Inflammatory macrophage (primary cell): ENCODE results near the gene SYT7.
"Not testable (repeated sequence)": the region's sequence is repeated elsewhere in the genome, so short reads cannot be mapped to it uniquely, and the experiment has no call there.

ENCODE experiments used
- DNase-seq, 2 donors: peaks; one replicate each; pipeline ENCODE4 v3.0.0-alpha.2; 2020 to 2022

The SYT7 gene

DNA sequence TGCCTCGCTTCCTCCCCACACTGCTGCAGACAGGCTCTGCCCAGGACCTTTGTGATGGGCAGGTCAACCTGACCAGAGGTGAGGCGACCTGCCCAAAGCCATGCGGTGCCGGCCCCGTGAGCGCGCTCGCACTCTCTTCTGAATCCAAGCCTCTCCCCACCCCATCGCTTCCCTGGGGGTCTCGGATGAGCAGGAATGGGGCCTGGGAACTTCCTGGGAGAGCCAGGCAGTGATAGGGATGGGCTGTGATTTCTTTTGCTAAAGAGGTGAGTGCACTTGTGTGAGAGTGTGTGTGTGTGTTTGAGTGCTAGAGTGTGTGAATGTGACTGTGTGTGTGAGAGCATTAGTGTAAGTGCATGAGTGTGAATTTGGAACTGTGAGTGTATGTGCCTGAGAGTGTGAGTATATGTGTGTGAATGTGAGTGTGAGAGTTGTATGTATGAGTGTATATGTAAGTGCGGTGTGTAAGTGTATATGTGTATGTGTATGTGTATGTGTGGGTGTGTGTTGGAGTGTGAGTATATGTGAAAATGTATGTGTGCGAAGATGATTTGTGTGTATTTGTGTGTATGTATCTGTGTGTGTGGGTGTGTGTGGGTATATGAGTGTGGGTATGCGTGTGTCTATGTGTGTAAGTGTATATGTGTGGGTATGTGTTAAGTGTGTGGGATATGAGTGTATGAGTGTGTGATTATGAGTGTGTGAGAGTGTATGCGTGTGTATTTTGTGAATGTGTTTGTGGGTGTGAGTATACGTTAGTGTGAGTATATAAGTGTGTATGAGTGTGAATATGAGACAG is 84.1 kb downstream of the SYT7 start:
- DNase-seq, result no peak

DNA sequence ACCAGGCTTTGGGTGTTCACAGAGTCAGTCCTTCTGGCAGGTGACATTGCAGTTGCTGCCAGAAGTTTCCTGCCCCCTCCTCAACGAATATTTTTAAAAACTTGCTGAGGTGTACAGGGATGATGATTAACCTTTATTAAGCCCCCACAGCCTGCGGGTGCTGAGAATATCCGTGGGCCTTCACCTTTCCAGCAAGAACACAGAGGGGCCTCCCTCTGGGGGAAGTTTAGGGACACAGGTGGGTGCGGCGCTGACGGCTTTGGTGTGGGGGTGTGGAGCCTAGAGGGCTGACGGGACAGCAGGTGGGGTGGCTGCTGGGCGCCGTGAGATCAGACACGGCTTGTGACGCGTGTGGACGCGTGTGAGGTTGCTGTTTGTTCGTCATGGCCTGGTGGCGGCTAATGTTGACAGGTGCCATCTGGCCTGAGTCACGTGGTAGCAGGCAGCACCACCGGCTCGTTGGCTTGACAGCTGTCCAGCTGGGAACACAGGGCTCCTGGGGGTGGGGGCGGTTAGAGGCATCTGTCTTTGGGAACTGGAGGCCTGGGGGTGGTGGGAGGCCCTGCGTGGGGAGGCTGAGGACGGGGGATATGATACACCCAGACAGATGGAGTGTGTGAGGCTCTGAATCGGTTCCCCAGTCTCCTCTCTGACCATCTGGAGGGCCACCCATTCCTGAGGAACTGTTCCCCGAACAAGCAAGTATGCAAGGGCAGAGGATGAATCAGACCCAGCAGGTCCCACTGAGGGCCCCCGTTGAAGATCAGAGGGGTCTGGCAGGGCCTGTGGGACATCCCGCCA is 84.9 kb downstream of the SYT7 start:
- DNase-seq, result no peak

DNA sequence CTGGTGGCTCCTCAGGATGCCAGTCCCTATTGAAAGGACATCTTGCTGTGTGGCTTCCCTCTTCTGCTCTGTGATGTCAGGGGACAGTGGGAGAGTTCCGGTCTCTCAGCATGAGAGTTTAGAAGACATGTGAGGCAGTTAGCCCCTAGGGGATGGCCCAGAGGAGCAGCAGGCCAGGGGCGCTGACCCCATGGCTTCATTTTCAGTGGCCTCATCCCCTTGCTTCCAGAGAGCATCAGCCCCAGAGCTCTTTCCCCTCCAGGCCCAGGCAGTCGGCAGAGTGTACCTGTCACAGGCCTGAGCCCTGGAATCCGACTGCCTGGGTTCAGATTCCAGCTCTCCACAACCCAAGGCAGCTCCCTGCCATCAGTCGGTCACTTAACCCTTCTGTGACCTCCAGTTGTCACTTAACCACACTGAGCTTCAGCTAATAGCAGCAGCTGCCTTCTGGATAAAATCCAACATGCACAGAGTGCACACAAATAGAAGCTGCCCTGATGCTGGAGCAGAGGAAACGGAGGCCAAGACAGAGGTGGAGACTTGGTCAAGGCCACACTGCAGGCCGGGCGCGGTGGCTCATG is 86.4 kb downstream of the SYT7 start:
- DNase-seq, result no peak

DNA sequence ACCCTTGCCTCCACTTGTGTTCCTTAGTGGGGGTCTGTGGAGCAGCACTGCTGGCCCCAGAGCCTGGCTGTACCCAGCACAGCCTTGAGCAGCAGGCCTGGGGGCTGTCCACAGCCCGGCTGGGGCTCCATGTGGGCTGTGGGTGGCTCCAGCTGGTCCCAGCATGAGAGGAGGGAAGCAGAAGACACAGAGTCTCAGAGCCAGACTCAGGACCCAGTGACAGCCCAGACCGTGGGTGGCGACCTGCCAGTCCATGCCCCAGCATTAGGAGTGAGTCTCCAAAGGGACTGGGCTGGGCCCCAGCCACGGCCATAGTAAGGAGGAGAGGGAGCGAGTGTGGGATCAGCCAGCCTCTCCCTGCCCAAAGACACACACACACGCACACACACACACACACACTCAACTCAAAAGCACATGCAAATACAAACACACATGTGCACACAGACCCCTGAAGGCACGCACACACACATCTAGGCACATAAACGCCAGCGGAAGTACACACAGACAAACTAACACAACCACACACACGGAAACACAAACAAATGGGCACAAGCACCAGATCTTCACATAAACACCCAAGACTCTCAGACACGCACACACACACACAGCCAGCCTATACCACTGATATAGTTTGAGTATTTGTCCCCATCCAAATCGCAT is 89.0 kb downstream of the SYT7 start:
- no peak for DNase-seq

DNA sequence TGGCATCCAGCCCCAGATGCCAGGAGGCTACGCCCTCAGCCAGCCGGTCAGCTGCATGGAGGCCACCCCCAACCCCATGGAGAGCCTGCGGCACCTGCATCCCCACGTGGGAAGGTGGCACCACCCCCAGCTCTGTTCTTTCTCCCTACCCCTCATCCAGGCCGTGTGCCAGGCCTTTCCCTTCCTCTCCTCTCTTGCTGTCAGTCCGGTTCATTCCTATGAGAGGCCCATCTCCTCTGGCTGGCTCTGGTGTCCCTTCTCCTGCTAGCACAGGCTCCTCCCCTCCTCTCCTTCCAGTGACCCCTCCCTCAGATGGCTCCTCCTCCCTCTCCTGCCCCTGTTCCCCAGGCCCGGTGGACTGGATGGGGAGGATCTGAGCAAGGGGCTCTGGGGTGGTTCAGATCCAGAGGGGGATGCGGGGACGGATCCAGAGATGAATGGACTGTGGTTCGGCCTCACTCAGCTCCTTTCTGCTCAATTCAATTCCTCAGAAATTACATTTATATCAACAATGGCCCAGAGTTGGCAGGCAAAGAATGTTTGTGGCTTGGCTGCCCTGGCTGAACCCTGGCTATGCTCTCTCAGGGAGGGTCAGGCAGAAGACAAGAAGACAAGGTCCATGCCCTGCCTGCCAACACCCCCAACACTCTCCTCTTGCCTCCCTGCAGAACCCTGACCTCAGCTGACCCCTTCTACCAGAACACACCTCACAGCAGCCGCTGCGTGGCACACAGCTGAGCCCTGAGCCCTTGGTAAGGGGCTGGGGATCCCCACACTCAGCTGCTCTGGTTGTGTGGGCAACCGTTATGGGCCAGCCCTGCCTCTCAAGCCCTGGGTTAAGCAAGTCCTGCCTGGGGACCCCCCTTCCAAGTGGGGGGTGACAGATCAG is 90.8 kb downstream of the SYT7 start:
- DNase-seq, result no peak

DNA sequence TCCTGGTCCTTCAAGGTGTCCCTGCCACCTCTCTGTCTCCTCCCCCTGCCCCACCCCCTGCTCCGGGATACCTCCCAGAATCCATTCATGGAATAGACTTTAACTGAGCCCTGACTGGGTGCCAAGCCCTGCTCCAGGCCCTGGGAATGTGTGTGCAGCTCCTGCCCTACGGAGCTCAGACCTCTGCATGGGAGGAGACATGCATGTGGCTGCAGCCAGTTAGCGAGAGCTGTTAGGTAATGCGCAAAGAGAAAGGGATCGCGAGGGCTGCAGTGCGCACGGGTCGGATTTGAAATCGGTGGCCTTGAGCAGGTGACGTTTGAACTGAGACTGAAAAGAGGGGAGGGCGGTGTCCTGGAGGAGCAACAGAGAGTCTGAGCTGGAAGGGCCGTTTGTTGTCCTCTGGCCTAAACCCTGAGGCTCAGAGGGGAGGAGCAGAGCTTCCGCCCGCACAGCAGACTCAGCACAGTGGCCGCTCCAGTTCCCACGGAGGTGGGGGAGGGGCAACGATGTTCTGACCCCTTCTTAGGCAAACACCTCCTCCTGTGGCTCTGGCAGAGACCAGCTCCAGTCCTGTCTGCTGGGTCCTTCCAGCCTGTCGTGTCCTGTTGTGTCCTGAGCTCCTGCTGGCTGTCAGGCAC is 92.1 kb downstream of the SYT7 start:
- DNase-seq, result no peak

DNA sequence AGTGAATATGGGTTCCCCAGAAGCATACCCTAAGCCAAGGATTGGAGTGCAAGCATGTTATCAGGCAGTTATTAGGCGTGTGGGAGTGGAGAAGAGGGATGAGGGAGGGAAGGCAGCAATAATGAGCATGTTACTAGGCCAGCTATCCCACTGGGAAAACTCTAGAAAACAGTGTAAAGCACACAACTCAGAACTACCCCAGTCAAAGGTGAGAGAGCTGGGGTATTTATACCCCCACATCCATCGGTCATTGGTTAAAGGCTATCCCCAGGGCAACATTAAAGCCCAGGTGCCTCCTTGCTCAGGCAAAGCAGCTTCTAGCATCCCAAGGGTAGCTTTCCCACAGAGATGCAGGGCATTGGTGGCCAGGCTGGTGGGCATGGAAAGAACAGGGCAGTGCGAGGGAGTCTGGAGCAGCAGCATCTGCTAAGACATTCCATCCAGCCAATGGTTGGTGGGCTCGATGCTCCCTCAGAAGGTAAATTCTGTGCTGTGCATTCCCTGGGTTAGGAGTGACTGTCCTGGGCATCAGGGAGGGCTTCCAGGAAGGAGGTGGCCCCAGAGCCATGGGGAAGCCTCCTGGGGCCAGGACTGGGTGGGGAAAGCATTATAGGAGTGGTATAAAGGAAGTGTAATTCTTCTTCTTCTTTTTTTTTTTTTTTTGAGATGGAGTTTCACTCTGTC is 93.4 kb downstream of the SYT7 start:
- no peak for DNase-seq

DNA sequence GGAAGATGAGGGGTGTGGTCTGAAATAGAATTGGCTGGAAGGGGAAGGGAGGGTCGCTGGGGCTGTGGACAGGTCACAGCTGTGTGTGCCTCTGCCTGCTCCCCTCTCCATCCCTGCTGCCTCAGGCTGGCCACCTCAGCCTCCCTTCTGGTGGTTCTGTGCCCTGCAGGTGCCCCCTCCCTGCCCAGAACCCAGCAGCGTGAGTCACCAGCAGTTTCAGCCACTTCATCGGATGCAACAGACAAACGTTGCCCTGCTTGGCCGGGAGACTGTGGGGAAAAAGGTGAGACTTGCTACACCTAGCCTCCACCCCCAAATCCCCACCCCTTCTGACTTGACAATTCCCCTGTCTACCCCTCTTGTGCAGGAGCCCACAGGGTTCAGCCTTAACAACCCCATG is 94.1 kb downstream of the SYT7 start:
- DNase-seq, result no peak

DNA sequence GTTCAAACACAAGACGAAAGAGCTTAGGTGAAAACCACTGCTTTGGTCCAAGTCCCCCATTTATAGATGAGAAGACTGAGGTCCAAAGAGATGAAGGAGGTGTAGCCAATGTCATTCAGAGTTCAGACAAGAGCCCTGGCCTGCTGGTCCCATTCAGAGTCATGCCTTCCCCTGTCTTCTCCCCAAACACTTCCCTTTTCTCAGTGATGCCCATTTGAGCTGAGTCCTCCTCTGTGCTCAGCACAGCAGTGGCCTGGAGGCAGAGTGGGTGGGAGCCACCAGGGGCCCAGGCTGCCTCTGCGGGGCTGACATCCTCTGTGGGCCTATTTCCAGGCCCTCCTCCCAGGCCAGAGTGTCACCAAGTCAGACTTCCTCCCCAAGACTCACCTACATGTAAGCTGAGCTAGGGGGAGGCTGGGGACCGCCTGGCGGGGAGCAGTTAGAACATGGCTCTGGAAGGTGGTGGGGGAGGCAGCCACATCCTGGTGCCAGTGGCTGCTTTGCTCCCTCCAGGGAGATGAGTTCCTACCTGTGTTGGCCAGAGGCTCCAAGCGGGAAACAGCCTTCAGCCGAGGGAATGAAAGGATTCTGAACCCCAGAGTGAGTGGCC is 94.8 kb downstream of the SYT7 start:
- DNase-seq, result peak; percentile 46 to 64

DNA sequence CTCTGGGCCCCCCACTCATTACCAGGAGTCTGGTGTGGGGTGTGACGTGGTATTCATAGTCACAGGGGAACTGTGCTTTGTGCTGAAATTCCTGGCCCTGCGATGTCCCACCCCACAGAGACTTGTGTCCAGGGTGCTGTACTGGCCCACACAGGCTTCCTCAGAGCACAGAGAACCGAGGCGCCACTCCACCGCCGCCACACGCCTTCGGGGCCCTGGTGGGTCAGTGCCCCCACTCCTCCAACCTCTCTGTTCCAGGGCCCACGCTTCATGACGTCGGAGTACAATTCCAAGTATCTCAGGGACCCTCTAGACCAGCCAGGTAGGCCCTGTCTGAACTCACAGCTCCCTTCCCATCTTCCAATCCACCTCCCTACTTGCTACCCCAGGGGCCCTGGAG is 95.8 kb downstream of the SYT7 start:
- no peak for DNase-seq

DNA sequence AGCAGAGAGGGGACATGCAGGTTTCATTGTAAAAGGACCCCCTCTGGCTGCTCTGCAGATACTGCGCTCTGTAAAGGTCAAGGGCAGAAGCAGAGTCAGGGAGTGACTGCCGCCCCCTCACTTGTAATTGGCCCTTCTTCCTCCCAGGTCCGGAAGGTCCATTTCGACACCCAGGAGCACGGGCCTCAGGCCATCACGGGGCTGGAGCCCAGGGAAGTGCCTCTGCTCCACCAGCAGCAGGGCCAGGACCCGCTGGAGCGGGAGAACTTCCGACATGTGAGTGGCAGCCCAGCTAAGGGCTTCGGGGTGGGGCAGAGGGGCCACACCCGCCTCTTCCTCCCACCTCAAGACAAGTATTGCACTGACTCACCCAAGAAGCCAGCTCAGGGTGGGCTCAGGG is 96.3 kb downstream of the SYT7 start:
- DNase-seq, result peak; percentile 53 to 68

DNA sequence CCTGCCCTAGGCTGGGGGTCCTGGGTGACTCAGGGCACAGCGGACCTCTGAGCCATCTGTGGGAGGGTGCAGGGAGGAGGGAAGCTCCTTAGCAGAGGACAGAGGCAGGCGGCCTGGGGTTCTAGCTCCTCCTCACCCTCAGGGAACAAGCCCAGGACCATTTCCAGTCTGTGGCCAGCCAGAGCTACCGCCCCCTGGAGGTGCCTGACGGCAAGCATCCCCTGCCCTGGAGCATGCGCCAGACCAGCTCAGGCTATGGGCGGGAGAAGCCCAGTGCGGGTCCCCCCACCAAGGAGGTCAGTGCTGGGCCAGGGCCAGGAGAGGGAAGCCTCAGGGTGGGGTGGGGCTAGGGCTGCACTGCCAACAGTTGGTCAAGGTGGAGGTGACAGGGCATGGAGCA is 98.4 kb downstream of the SYT7 start:
- peak in 1 of 2 donors; percentile 28 for DNase-seq

DNA sequence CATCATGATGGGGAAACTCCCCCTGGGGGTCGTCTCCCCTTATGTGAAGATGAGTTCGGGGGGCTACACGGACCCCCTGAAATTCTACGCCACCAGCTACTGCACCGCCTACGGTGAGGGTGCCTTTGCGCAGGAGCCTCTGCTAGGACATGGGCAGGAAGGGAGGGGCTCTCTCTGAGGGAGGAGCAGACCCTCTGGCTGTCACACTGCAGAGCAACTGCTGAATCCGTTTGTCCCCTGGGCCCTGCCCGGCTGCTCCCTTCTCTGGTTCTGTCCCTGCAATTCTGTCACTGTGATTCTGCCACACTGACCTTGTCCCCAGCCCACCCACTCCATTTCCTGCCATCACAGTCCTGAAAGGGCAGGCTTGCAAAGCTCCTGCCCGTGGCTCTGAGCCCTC is 99.1 kb downstream of the SYT7 start:
- no peak for DNase-seq

DNA sequence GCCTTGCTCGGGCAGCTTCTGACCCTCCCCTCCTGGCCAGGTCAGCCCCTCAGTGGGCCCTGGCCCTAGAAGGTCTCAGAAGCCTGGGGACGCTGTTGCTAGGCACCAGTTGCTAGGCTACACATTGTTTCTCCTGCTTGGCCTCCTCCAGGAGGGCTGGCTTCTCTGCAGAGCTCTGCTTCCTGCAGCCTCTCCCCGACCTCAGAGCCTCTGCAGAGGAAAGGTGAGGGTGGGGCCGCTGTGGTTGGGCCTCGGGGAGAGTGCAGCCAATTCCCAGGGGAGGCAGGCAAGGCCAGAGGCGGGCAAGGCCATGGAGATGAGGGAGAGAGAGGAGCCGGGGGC is 99.9 kb downstream of the SYT7 start:
- DNase-seq, result no peak

DNA sequence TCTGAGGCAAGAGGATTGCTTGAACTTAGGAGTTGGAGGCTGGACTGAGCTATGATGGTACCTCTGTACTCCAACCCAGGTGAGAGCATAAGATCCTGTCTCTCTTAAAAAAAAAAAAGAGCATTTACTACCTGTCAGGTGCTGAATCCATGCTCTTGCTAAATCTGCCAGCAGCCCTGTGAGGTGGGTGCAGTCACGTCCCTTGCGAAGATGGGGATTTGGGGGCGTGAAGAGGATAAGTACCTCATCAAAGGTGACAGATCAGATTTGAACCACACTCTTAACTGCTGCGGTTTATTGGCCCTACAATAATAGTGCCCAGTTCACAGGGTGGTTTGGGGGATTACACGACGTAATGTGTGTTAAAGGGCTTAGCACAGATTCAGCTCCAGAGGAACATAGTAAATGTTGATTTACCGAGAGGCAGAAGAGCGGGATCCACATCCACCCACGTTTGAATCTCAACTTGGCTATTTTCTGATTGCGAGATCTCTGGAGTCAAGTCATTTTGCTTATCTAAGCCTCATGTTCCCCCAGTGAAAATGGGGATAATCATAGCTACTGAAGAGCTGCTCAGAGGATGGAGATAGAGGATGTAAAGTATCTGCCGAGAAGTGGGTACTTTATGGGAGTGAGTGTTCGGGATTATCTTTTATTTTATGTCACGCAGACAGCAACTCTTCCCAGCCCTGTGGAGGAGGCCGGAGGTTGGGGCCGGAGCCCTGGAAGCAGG is 100.4 kb downstream of the SYT7 start:
- DNase-seq, result no peak

DNA sequence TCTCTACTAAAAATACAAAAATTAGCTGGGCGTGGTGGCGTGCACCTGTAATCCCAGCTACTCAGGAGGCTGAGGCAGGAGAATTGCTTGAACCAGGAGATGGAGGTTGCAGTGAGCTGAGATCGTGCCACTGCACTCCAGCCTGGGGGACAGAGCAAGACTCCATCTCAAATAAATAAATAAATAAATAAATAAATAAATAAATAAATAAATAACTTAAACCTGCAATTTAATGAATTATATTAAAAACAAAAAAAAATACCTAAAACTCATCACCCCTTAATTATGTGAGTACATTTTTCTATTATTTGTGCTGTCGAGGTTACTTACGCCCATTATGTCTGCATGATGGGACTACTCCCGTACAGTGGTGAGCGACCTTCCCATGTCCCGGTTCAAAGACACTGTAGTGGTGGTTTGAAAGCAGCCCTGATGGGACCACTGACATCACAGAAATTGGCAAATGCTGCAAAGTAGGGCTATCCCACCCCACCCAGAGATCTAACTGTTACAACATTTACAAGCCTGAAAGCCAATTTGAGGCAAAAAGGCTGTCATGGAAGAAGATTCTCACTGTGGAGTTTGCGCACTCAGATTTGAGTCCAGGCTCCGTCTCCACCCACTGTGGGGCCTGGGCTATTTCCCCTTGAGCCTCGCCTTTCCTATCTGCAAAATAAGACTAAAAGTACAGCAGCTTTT is 101.4 kb downstream of the SYT7 start:
- not testable (repeated sequence) for DNase-seq

DNA sequence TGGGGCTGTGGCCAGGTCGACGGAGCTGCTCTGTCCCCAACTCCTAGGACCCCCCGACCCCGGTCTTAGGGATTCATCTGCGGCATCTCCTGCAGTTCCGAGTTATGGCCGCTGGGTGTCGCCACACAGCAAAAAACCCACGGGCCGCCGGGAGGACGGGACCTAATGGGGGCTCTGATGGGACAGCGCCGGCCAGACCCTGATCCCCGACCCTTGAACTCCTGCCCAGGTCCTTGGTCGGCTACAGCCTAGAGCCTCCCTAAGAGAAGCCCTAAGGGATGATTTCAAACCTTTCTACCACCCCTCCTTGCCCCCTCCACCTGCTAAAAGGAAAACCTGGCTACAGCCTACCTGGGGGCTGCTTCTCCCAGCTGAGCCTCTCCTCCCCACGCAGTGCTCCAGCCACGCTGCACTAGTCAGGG is 103.1 kb downstream of the SYT7 start:
- DNase-seq, result peak; percentile 17 to 34

DNA sequence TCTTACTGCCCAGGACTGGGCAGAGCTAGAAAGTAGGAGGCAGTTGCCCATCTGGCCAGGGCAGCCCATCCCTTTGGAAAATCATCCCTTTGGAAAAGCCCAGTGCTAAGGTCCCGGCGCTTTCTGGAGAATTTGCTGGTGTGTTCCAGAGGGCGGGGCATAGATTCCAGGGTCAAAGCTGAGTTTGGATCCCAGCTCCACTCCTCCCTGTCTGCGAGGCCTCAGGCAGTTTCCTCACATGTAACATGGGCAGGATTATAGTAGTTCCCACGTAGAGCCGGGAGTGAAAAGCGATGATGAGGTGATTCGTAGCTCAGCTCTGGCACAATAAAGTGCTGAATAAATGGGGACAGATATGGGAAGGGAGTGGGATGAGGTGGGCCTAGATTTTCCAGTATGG is 103.8 kb downstream of the SYT7 start:
- DNase-seq, result no peak

DNA sequence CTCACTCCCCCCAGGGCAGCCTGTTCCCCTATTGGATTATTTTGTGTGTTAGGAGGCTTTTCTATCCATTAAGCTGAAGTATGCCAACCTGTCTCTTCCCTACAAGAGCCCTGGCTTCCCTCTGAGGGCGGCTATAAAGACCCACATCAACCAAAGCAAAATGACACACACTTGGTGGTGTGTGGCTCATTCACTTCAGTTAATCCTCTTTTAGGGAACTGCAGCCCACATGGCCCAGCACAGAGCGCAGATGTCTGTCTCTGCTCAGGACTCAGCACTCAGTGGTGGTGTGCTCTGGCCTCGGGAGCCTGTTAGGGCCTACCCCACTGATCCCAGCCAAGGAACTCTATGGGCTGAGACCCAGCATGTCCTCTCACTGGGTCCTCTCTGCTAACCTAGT is 104.5 kb downstream of the SYT7 start:
- peak; percentile 32 to 76 for DNase-seq
